H1 (cell line): ENCODE measurements around the gene PDHX. TPM values are rescaled to one million over a fixed set of nuclear protein-coding genes. Genes with fewer than 3 reads are reported as not detected.

ENCODE experiments used
- CTCF ChIA-PET: fragments of 300-600 bp; sonication (Branson Sonifier 250); formaldehyde crosslinking; loops from one replicate; lab custom pipeline; 2021; ENCODE audit not compliant: partially characterized antibody; lab: Charles Lee
- POLR2A ChIA-PET: fragments of 300-600 bp; sonication (Branson Sonifier 250); formaldehyde crosslinking; loops from one replicate; lab custom pipeline; 2021; ENCODE audit warnings: inconsistent platforms; ENCODE audit not compliant: partially characterized antibody; lab: Charles Lee
- DNase-seq, 2 experiments: peaks; one replicate each; pipeline versions ENCODE4 v3.0.0 to v3.0.0-alpha.2; 2010 to 2022; ENCODE audit warnings: low spot score in 2 of 2, low read depth in 1 of 2, mixed read lengths in 1 of 2
- FAIRE-seq: peaks from 2 replicates; lab custom pipeline; 2011; peaks lifted over from hg19 to GRCh38; lab: Jason Lieb, UNC
- H2AFZ ChIP-seq: 2 replicates; pipeline ENCODE4 v1.8.1; 2012; ENCODE audit warnings: low read length, inconsistent platforms
- H2AK5ac ChIP-seq: 2 replicates; pipeline ENCODE4 v1.6.1; 2013; ENCODE audit warnings: low read depth, low read length
- H2BK120ac ChIP-seq: replicated peaks from 2 replicates; pipeline ENCODE3; 2013; ENCODE audit warnings: low read depth, low read length, inconsistent platforms
- H2BK12ac ChIP-seq: 2 replicates; pipeline ENCODE4 v1.6.1; 2013; ENCODE audit warnings: low read depth, low read length
- H2BK15ac ChIP-seq: 2 replicates; pipeline ENCODE4 v1.6.1; 2013; ENCODE audit warnings: low read length
- H2BK20ac ChIP-seq: 2 replicates; pipeline ENCODE4 v1.6.1; 2013; ENCODE audit warnings: low read length
- H2BK5ac ChIP-seq: 2 replicates; pipeline ENCODE4 v1.6.1; 2013; ENCODE audit warnings: low read depth, low read length
- H3K14ac ChIP-seq: 2 replicates; pipeline ENCODE4 v1.6.1; 2013; ENCODE audit warnings: inconsistent platforms; ENCODE audit not compliant: insufficient read length
- H3K18ac ChIP-seq: 2 replicates; pipeline ENCODE4 v1.6.1; 2013; ENCODE audit warnings: low read length; ENCODE audit errors: extremely low read depth
- H3K23ac ChIP-seq: 2 replicates; pipeline ENCODE4 v1.6.1; 2013; ENCODE audit warnings: inconsistent platforms; ENCODE audit not compliant: insufficient read length
- H3K23me2 ChIP-seq: 2 replicates; pipeline ENCODE4 v1.6.1; 2013; ENCODE audit warnings: low read depth, low read length
- H3K27ac ChIP-seq: 2 replicates; pipeline ENCODE4 v1.6.1; 2011; ENCODE audit warnings: low read depth, low read length, inconsistent platforms
- H3K27me3 ChIP-seq, 4 experiments: replicated peaks in 1 of 4; 1 replicate in 1 of 4; 2 replicates in 3 of 4; pipeline versions ENCODE4 v1.6.1 to v1.8.1; 2011 to 2013; ENCODE audit warnings: low read length in 3 of 4, mild to moderate bottlenecking in 3 of 4, inconsistent platforms in 2 of 4, mixed read lengths in 2 of 4, moderate library complexity in 1 of 4; ENCODE audit not compliant: control insufficient read depth in 3 of 4, insufficient read depth in 3 of 4; ENCODE audit errors: extremely low read depth in 1 of 4
- H3K36me3 ChIP-seq, 4 experiments: 2 replicates each; pipeline versions ENCODE4 v1.6.1 to v1.8.1; 2011 to 2013; ENCODE audit warnings: mild to moderate bottlenecking in 4 of 4, low read length in 3 of 4, moderate library complexity in 2 of 4, control low read depth in 1 of 4, inconsistent platforms in 1 of 4; ENCODE audit not compliant: insufficient read depth in 4 of 4, control insufficient read depth in 2 of 4
- H3K4ac ChIP-seq: replicated peaks from 2 replicates; pipeline ENCODE3; 2013; ENCODE audit warnings: low read length, low read depth, mixed read lengths, inconsistent platforms; ENCODE audit not compliant: insufficient read length
- H3K4me1 ChIP-seq, 4 experiments: replicated peaks in 1 of 4; 1 replicate in 1 of 4; 2 replicates in 3 of 4; pipeline versions ENCODE4 v1.6.1 to v1.8.1; 2011 to 2013; ENCODE audit warnings: low read length in 3 of 4, inconsistent platforms in 2 of 4, mixed read lengths in 1 of 4; ENCODE audit not compliant: insufficient read depth in 4 of 4, control insufficient read depth in 3 of 4
- H3K4me2 ChIP-seq, 2 experiments: 2 replicates each; pipeline versions ENCODE4 v1.6.1 to v1.8.1; 2011 to 2013; ENCODE audit warnings: low read depth in 2 of 2, low read length in 2 of 2, control low read depth in 1 of 2, inconsistent platforms in 1 of 2, mild to moderate bottlenecking in 1 of 2; ENCODE audit not compliant: insufficient read depth in 1 of 2
- H3K4me3 ChIP-seq, 4 experiments: fragments of 200-600, 300-600 bp in 1 of 4; sonication (generic), shearing (Covaris generic), sonication (Bioruptor Twin) in 1 of 4; 2 replicates each; pipeline versions ENCODE4 v1.5.1 to v1.8.1; 2011 to 2016; ENCODE audit warnings: low read length in 4 of 4, low read depth in 3 of 4, control low read depth in 2 of 4, inconsistent platforms in 2 of 4, mild to moderate bottlenecking in 2 of 4, mixed read lengths in 1 of 4, moderate library complexity in 1 of 4; ENCODE audit not compliant: insufficient read depth in 2 of 4; ENCODE audit errors: extremely low read depth in 1 of 4
- H3K56ac ChIP-seq: replicated peaks from 2 replicates; pipeline ENCODE3; 2013; ENCODE audit warnings: low read depth, mild to moderate bottlenecking, mixed read lengths, low read length, inconsistent platforms; ENCODE audit not compliant: insufficient read length
- H3K79me1 ChIP-seq: 2 replicates; pipeline ENCODE4 v1.6.1; 2013; ENCODE audit warnings: low read depth, low read length, control low read depth
- H3K79me2 ChIP-seq, 2 experiments: 2 replicates each; pipeline versions ENCODE4 v1.6.1 to v1.8.1; 2012 to 2013; ENCODE audit warnings: low read length in 2 of 2, mild to moderate bottlenecking in 2 of 2, inconsistent platforms in 1 of 2; ENCODE audit not compliant: insufficient read depth in 2 of 2, control insufficient read depth in 1 of 2
- H3K9ac ChIP-seq, 4 experiments: replicated peaks in 1 of 4; 1 replicate in 1 of 4; 2 replicates in 3 of 4; pipeline versions ENCODE4 v1.6.1 to v1.8.1; 2011 to 2013; ENCODE audit warnings: low read depth in 3 of 4, low read length in 3 of 4, control low read depth in 2 of 4, mild to moderate bottlenecking in 2 of 4, moderate library complexity in 2 of 4, inconsistent platforms in 1 of 4; ENCODE audit errors: extremely low read depth in 1 of 4
- H3K9me3 ChIP-seq, 2 experiments: 2 replicates each; pipeline versions ENCODE4 v1.6.1 to v1.8.1; 2012 to 2013; ENCODE audit warnings: mild to moderate bottlenecking in 2 of 2, moderate library complexity in 2 of 2, control low read depth in 1 of 2, inconsistent platforms in 1 of 2, low read depth in 1 of 2, low read length in 1 of 2, mixed read lengths in 1 of 2; ENCODE audit not compliant: insufficient read depth in 2 of 2
- H4K20me1 ChIP-seq, 2 experiments: replicated peaks in 1 of 2; 2 replicates each; pipeline versions ENCODE3 to v1.8.1; 2011 to 2013; ENCODE audit warnings: inconsistent platforms in 2 of 2, low read length in 2 of 2, mild to moderate bottlenecking in 1 of 2; ENCODE audit not compliant: insufficient read depth in 2 of 2, control insufficient read depth in 1 of 2
- H4K5ac ChIP-seq: 2 replicates; pipeline ENCODE4 v1.6.1; 2013; ENCODE audit warnings: low read length, low read depth, mixed read lengths, inconsistent platforms; ENCODE audit not compliant: insufficient read length
- H4K8ac ChIP-seq: 2 replicates; pipeline ENCODE4 v1.8.0; 2013; ENCODE audit warnings: mild to moderate bottlenecking, moderate library complexity, low read length, inconsistent platforms; ENCODE audit not compliant: insufficient read depth; ENCODE audit errors: extremely low read depth
- H4K91ac ChIP-seq: replicated peaks from 2 replicates; pipeline ENCODE3; 2013; ENCODE audit warnings: low read length, mixed read lengths, inconsistent platforms; ENCODE audit not compliant: insufficient read length
- CBX8 ChIP-seq: fragments of 300-800, 300-1000 bp; sonication (generic); IDR thresholded peaks from 2 replicates; pipeline ENCODE4 v1.7.1; 2016; ENCODE audit warnings: low read depth, low read length, borderline replicate concordance
- CHD1 ChIP-seq: IDR thresholded peaks from 2 replicates; pipeline ENCODE4 v1.6.1; 2012; ENCODE audit warnings: low read depth, low read length, improper control_type of control experiment
- KDM1A ChIP-seq: fragments of 200-600, 300-600 bp; sonication (generic); IDR thresholded peaks from 2 replicates; pipeline ENCODE4 v1.7.1; 2016; ENCODE audit warnings: mild to moderate bottlenecking, low read length, borderline replicate concordance
- KDM5A ChIP-seq: fragments of 200-600 bp; IDR thresholded peaks from 2 replicates; pipeline ENCODE4 v1.7.1; 2012; ENCODE audit warnings: mild to moderate bottlenecking, low read length, inconsistent platforms, mixed read lengths
- NANOG ChIP-seq: IDR thresholded peaks from 2 replicates; pipeline ENCODE4 v1.6.1; 2011; ENCODE audit warnings: low read length, low read depth, mild to moderate bottlenecking, inconsistent platforms; ENCODE audit not compliant: insufficient read depth, poor library complexity, severe bottlenecking
- NRF1 ChIP-seq: IDR thresholded peaks from 2 replicates; pipeline ENCODE4 v1.6.1; 2011; ENCODE audit warnings: mild to moderate bottlenecking, low read depth, low read length, improper control_type of control experiment
- POLR2A ChIP-seq, 2 experiments: IDR thresholded peaks; 1 replicate in 1 of 2; 2 replicates in 1 of 2; pipeline ENCODE4 v1.6.1; 2011; ENCODE audit warnings: low read depth in 2 of 2, low read length in 2 of 2, mild to moderate bottlenecking in 2 of 2; ENCODE audit errors: control extremely low read depth in 1 of 2
- POLR2AphosphoS5 ChIP-seq: IDR thresholded peaks from 2 replicates; pipeline ENCODE4 v1.6.1; 2011; ENCODE audit warnings: low read depth, low read length
- RAD21 ChIP-seq, 2 experiments: IDR thresholded peaks in 1 of 2; conservative IDR thresholded peaks in 1 of 2; 2 replicates each; pipeline ENCODE4 v1.6.1; 2011; ENCODE audit warnings: low read depth in 2 of 2, low read length in 2 of 2, improper control_type of control experiment in 1 of 2, inconsistent platforms in 1 of 2, mild to moderate bottlenecking in 1 of 2, moderate library complexity in 1 of 2
- SIN3A ChIP-seq, 2 experiments: IDR thresholded peaks in 1 of 2; conservative IDR thresholded peaks in 1 of 2; 2 replicates each; pipeline ENCODE4 v1.6.1; 2011 to 2012; ENCODE audit warnings: low read length in 2 of 2, improper control_type of control experiment in 1 of 2, low read depth in 1 of 2, mild to moderate bottlenecking in 1 of 2
- TAF7 ChIP-seq: optimal IDR thresholded peaks from 2 replicates; pipeline ENCODE3; 2011; ENCODE audit warnings: low read depth, mild to moderate bottlenecking, inconsistent platforms, low read length, moderate library complexity, borderline replicate concordance
- TBP ChIP-seq: IDR thresholded peaks from 2 replicates; pipeline ENCODE4 v1.6.1; 2011; ENCODE audit warnings: low read depth, low read length, improper control_type of control experiment
- USF2 ChIP-seq: IDR thresholded peaks from 2 replicates; pipeline ENCODE4 v1.6.1; 2011; ENCODE audit warnings: low read length, improper control_type of control experiment
- WGBS, 2 experiments: shearing (Covaris generic) in 1 of 2; methylation state at CpG; one replicate each; pipeline versions ENCODE4 v1.1.6 to v1.1.7; 2013 to 2015; ENCODE audit warnings: low lambda C conversion rate in 2 of 2, mixed read lengths in 2 of 2, inconsistent platforms in 1 of 2, low coverage in 1 of 2, missing lambda C conversion rate in 1 of 2; ENCODE audit not compliant: insufficient replicate concordance in 2 of 2, insufficient coverage in 1 of 2, insufficient read length in 1 of 2; ENCODE audit errors: extremely low coverage in 1 of 2, missing lambda C conversion rate in 1 of 2; 5-methylcytosine and 5-hydroxymethylcytosine counted together
- polyA plus RNA-seq, 7 experiments: library from polyadenylated mRNA; depleted of rRNA in 3 of 7; stranded (reverse) in 5 of 7; unstranded in 2 of 7; fragments of >200 nt in 5 of 7; fragments of 200-250 nt in 2 of 7; gene quantifications; 1 replicate in 5 of 7; 2 replicates in 1 of 7; 4 replicates in 1 of 7; pipeline versions ENCODE4 v1.2.1 to v1.2.3, GENCODE V29; 2011 to 2013; ENCODE audit warnings: missing spikeins in 2 of 7, mixed read lengths in 2 of 7
- total RNA-seq: library from RNA; stranded (reverse); fragmentation: NEBNext Ultra II Directional; extraction: Animal tissue kit (Norgen Biotek cat#: 25700); gene quantifications from 2 replicates; pipeline ENCODE4 v1.2.1, GENCODE V29; 2021

The PDHX gene
- total and polyA plus RNA-seq, 2 of the 8 experiments (the other 6 are each of a cell fraction or from before 2014, with no cell fraction given), result 12.4 to 51.9 TPM

DNA sequence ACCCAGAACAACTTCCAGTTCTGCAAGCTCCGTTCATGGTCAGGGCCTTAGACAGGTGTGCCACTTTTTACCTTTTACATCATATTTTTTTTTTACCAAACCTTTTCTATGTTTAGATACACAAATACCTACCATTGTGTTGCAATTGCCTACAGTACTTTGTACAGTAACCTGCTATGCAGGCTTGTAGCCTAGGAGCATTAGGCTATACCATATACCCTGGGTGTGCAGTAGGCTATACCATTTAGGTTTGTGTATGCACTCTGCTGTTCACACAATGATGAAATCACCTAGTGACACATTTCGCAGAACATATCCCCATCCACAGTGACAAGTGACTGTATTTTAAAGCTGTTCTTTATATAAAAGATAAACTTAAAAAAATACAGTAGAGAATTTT lies 29.8 kb upstream of the PDHX start:
- H3K27ac ChIP-seq, result no peak overlapping the region
- 97% methylated on average over 2 of the region's 2 CpGs; no CpG with 5 or more reads in 1 of the 2 experiments for WGBS, 2 experiments
- H3K56ac ChIP-seq, result no peak overlapping the region
- TF ChIP-seq NANOG (no peak), TAF7 (no peak), USF2 (no peak), POLR2AphosphoS5 (no peak), KDM1A (no peak), TBP (no peak), POLR2A (IDR thresholded peaks at IDR 0.05; ENCODE audit: control extremely low read depth in 1 of 2, low read depth in 2 of 2, low read length in 2 of 2) (no peak), RAD21 (IDR thresholded peaks at IDR 0.05 in 1 of 2, conservative IDR thresholded peaks at IDR 0.05 in 1 of 2; ENCODE audit: low read depth in 2 of 2, low read length in 2 of 2) (no peak), SIN3A (conservative IDR thresholded peaks at IDR 0.05 in 1 of 2, IDR thresholded peaks at IDR 0.05 in 1 of 2; ENCODE audit: low read depth in 1 of 2, low read length in 2 of 2) (no peak), KDM5A (no peak), NRF1 (no peak), CBX8 (no peak), CHD1 (no peak)
- TF ChIP-seq, all 59 proteins: peak for 0
- Histone ChIP-seq H3K79me1 (no peaks in the 10 kb centered on the region), H3K18ac (no peak overlapping the region), H2AFZ (no peak overlapping the region), H3K23ac (no peak overlapping the region), H2BK12ac (no peak overlapping the region), H3K4me1 (no peaks in the 10 kb centered on the region), H4K8ac (no peak overlapping the region), H4K91ac (no peak overlapping the region), H3K9ac (no peak overlapping the region), H2BK15ac (no peak overlapping the region), H3K4me2 (no peak overlapping the region), H4K5ac (no peak overlapping the region), H3K79me2 (no peaks in the 10 kb centered on the region), H2AK5ac (no peak overlapping the region), H2BK20ac (no peak overlapping the region), H2BK5ac (no peak overlapping the region), H3K14ac (no peak overlapping the region), H4K20me1 (peaks cover 0 to 3% of the 10 kb centered on the region in 2 experiments), H3K36me3 (peaks cover 0 to 3% (median 0%) of the 10 kb centered on the region in 4 experiments; a peak in 2 of 8 replicates), H3K23me2 (no peaks in the 10 kb centered on the region), H2BK120ac (no peak overlapping the region), H3K9me3 (no peaks in the 10 kb centered on the region), H3K4me3 (no peak overlapping the region), H3K27me3 (no peaks in the 10 kb centered on the region), H3K4ac (no peak overlapping the region)
- no peak for FAIRE-seq
- ChIA-PET POLR2A (interaction anchor here (0.6 kb wide), 1 partner anchor 29 kb away, joined by 6 read pairs; no protein-coding TSS in a partner anchor), CTCF (interaction anchor here (0.7 to 2.7 kb wide), 8 partner anchors 12 to 398 kb away, joined by 3 to 14 read pairs (median 4); partner anchors contain the start of gene ELF5)
- DNase-seq, result no peak
